HG02759 (cell line): ENCODE measurements around the gene DGKB.
"Not testable (repeated sequence)": the region's sequence is repeated elsewhere in the genome, so short reads cannot be mapped to it uniquely, and the experiment has no call there.

Experiments
- ATAC-seq: cut with Tn5 transposase; IDR thresholded peaks from one replicate; pipeline ENCODE4 v1.9.1; 2021; ENCODE audit warnings: mild to moderate bottlenecking, moderate library complexity; ENCODE audit not compliant: unreplicated experiment

The DGKB gene

DNA sequence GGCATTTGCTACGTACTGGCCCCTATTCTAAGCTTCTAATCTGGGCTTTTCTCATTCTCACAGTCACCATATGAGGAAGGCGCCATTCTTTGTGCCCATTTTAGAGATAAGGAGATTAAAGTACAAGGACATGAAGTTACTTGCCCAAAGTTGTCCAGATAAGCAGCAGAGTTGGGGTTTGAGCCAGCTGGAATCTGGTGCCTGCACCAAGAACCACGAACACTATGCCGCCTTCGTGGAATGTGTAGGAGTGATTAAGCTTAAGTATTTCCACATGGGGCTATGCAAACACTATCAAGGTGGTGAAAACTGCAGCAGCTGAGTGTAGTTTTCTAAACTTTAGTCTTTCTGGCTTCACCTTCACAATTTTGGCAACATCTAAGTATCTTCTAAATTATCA, 570.4 kb downstream of the DGKB start:
- ATAC-seq = no peak

DNA sequence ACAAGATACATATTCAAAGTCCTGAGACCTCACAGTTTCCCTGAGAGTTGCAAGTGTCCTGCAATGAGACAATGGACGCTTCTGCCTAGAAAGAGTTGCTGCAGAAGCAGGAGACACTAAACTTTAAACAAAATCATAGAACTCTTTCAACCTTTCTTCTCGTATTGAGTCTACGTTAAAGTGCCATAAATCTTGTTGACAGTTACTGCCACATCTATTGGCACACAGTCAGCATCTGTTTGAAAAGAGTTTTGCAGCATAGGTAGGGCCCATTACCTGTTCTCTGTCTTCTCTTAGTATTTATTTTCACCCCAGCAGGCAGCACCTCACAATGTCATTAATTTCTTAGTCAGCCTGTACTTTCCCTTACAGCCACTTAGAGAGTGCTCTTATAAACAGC, 577.8 kb downstream of the DGKB start:
- no peak for ATAC-seq

DNA sequence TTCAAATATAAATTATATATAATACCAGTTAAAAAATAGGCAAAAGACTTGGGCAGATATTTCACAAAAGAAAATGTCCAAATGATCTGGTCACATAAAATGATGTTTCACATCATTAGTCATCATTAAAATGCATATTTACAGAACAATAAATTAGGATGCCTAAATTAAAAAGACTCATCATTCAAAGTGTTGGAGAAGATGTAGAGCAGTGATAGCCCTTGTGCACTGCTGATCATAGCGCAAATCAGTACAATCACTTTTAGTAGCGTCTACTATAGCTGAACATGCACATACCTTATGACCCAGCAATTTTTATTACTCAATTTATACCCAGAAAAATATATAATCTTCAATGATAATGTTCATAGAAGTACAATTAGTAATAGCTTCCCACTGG, 579.8 kb downstream of the DGKB start:
- no peak for ATAC-seq

DNA sequence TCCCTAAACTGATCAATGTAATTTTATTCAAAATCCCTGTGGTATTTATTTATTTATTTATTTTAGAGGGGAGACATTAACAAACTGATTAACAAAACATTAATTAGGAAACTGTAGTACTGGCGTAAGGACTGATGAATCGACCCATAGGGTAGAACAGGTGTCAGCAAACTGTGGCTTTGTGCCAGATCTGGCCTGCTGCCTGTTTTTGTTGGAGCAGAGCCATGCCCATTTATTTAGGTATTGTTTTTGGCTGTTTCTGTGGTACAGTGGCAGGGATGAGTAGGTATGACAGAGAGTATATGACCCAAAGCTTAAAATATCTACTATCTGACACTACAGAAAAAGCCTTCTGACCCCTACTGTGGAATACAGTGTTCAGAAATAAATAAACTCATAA, 580.6 kb downstream of the DGKB start:
- ATAC-seq = no peak

DNA sequence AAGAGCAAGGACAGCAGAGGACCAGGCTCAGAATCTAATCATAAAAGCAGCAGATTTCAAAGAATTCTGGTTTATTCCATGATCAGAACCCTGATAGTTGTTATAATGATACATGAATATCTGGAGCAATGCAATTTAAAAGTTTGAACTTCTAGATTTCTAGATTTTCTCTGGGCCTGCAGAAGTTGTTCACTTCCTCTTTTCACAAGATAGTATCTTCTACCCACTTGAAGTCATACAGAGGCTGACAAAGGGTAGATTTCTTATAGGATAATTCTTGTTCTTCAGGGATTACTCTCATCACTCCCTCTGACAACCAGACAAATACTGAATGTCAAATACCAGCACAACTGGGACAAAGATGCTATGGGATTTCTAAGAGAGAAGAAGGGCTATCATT, 593.1 kb downstream of the DGKB start:
- no peak for ATAC-seq

DNA sequence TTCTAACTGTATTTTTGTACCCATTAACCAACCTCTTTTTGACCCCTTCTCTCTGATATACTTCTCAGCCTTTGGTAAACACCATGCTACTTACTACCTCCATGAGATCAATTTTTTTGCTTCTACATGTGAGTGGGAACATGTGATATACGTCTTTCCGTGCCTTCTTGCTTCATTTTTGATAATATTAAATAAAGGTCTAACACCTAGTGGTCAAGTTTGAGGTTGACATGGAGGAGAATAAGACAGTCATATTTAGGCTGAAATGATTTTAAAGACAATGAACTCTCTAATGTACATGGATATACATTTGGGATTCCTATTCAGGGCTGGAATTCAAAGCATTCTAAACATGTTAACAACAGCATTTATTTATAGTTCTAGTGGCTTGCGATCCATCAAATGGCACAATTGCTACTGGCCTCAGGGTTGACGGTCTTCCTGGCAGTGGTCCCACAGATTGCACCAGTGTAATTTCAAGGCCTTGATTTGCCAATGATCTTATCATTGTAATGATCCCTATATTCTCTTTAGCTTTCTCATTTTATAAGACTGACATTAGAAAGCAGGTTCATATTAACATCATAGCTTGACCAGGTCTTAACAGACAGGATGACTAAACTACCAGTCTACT, 597.2 kb downstream of the DGKB start:
- ATAC-seq = no peak

DNA sequence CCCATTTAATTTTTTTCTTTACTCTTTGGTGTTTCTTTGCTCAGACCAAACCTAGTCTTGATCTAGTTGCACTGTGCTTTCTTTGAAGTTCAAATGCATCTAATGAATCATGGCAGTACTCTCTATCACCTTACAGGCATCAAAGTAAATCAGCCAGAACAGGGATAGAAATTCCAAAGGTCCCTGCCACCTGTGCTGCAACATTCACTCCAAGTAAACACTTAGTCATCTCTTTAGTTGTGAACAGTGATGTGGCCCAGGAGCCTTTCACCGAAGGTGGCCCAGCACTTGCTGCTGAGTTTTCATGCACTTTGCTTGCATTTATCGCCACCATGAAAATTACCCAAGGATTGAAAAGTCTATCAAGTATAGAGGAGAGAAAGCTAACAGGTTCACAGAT, 599.0 kb downstream of the DGKB start:
- no peak for ATAC-seq

DNA sequence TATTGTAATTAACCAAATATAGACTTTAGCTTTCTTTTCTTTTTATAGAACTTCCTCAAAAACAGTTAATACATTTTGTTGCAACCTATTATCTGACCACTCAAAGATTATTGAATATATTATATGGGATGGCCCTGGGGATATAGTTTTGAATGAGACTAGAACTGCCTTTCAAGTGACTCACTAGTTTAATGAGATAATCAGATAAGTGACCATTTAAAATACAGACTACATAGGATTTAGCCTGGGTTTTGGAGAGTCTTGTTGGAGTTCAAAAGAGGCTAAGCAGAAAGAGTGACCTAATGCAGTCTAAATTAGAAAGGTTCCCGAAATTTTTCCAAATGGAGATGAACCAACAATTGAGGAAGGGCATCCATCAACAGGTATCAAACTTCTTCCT, 607.9 kb downstream of the DGKB start:
- ATAC-seq = no peak

DNA sequence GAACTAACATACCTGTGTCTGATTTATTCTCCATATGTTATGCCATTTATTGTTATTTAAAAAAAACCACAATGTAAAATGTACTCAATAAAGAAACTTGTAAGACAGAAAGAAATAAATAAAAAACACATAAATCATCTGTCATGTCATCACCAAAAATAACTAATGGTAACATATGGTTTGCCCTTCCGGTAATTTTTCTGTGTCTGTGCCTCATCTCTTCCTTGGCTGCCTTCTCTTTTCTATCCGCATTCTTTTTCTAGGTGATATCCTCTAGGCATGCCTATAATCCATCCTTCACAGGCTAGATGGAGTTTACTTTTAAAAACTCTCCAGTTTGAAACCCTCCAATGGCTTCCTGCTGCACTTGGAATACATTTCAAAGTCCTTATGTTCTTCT, 609.1 kb downstream of the DGKB start:
- no peak for ATAC-seq

DNA sequence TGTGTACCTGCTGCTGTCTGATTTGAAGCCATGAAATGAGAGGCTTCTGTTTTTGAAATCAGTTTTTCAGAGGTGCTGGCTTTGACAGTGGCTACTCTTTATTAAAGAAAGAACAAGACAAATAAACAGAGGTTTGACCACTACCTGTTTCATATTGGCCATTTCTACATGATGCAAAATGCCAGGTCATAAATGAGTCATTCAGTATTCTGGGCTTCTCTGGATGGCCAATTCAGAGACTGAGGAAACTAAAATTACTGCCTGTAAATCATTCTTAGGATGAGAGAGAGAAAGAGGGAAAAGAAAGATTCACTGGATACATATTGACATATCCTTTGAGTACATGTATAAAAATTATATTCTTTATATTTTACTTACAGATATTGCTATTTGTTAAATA, 609.8 kb downstream of the DGKB start:
- no peak for ATAC-seq

DNA sequence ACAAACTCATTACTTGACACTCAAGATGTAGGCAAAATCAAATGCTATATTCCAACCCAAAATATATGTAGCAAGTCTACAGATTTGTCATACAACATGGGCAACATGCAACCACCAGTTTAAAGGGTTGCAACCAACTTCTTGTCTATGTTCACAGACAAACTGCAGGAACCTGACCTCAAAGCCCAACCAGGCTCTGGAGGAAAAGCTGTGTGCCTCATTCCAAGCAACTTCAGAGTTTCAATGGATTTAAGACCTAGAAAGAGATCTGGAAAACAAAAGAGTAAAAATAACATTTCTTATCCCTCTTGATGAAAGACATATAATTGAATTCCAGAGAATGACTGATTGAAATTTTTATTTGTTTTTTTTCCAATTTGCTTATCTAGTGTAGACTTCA, 612.6 kb downstream of the DGKB start:
- ATAC-seq = no peak

DNA sequence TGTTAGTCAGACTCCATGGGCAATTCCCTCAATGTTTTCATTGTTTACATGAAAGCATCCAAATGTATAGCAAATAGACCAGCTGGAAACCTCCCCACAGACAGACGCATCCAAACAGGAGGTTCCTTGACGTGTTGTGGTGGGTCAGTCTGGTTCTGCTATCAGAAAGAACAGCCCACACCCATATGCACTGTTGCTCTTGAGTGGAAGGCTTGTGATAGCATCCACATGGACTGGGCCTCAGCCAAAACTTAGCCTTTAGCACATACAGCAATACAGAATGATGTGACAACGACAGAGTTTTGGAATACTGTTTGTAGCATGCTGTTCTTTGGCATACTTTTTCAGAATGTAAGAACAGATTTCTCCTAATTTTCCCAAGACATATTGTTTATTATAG, 613.9 kb downstream of the DGKB start:
- no peak for ATAC-seq

DNA sequence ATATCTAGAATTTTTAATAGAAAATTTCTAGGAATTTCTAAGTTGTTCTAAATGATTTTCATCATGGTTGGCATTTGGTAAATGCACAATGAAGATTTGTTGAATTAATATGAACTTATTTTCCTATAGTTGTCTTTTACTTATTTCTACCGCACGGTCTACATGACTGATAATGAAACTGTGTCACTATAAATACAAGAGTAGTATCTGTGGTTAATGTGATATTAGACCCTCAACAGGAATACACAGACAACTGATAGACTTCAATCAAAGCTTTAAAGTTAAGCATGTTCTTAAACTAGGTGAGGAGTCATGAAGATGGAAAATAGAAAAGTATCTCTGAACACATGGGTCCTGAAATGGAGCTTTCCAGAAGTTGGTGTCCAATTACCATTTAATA, 615.2 kb downstream of the DGKB start:
- no peak for ATAC-seq

DNA sequence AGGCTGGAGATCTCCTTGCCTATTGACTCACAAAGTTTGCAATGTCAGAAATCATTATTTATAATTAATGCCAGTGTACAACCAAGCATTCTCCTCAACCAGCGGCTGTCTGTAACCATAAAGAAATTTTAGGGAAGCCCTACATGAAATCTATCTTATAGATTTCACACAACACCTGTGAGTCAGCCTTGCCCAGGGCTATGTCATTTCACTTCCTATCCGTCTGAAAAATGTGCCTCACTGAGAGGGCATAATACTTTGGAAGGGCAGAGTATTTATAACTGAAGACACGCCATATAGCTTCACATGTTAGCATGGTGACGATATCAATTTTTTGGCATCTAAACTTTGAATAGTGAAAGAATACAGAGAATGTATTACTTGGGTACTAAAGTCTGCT, 616.5 kb downstream of the DGKB start:
- ATAC-seq = no peak

DNA sequence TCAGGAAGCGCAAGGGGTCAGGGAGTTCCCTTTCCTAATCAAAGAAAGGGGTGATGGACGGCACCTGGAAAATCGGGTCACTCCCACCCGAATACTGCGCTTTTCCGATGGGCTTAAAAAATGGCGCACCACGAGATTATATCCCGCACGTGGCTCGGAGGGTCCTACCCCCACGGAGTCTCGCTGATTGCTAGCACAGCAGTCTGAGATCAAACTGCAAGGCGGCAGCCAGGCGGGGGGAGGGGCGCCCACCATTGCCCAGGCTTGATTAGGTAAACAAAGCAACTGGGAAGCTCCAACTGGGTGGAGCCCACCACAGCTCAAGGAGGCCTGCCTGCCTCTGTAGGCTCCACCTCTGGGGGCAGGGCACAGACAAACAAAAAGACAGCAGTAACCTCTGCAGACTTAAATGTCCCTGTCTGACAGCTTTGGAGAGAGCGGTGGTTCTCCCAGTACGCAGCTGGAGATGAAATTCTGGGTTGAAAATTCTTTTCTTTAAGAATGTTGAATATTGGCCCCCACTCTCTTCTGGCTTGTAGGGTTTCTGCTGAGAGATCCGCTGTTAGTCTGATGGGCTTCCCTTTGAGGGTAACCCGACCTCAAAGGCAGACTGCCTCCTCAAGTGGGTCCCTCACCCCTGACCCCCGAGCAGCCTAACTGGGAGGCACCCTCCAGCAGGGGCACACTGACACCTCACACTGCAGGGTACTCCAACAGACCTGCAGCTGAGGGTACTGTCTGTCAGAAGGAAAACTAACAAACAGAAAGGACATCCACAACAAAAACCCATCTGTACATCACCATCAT, 623.3 kb downstream of the DGKB start:
- not testable (repeated sequence) for ATAC-seq

DNA sequence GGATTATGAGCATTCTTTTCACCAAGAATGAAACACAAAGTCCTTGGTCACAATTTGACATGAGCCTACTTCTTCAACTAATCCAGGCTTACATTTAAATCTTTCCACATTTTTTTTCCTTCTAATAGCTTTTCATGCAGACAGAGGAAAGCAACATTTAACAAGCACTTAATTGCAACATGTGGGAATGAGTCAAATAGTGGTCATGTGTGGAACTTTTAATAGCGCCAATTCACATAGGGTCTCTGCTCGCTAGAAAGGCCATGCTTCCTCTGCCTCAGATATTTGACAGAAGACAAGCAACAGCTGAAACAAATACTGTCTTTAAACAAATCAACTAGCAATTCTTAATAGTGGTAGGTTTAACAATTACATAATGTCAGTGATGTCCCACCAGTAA, 627.2 kb downstream of the DGKB start:
- no peak for ATAC-seq

DNA sequence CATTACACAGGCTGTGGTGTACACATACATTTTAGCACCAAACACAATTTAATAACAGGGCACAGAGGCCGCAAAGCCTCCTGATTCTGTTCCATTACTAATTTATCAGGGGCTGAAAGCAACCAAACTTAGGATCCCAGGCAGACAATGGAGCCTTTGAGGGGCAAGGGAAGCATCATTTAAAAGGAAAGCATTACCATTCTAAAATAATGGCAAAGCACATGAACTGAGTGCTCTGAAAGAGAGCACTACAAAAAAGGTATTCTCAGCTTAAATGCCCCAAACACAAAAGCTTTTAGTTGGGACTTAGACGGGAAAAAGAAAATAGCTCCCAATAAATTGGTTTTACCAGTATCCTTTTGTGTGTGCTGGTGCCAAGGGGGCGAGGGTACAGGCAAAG, 631.1 kb downstream of the DGKB start:
- no peak for ATAC-seq

DNA sequence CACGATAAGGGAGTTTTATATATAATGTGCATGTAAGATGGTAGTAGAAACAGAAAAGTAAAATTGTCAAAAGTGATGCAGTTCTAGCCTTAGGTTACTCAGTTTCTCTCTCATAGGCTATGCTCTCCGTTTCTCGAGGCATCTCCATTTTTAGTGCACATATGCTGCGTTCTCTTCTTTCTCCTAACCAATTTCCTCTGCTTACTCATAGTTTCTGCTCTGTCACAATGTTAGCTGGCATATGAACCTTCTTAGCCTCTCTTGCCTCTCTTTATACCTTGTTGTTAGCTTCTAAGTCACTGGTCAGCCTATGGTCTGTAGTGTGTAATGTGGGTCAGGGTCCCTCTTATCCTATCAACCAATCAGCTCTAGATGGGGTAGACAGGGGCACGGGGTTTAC, 632.5 kb downstream of the DGKB start:
- no peak for ATAC-seq

DNA sequence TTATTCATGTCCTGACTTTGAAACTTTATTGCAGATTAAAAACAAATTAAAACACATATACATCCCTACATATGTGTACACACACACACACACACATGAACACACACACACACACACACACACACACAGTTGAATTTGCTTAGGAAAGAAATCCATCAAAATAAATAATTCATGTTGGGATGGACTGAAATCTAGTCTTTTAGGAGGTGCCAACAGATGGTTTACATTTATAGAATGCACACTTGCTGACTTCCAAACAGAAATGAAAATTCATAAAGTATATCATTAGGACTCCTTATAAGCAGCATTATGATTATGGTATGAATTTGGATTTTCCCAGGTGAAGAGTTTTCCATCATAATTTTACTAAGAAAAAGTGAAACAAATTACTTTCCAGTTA, 642.5 kb downstream of the DGKB start:
- no peak for ATAC-seq

DNA sequence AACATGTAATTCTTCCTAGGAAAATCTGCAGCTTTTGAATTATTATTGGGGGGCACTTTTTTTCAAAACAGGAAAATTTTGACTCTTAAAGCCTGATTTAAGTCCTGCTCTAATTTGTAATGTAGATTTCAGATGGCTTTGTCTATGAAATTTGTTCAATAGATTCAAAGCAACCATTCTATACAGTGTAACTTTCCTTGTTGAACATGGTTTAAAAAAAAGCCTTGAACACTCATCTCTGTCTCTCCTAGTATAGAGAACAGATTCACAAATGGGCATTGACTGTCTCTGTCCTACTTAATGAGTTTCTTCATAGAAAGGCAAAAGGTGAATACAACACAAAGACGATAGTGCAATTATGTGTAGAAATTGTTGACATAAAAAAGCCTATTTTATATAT, 643.7 kb downstream of the DGKB start:
- no peak for ATAC-seq

DNA sequence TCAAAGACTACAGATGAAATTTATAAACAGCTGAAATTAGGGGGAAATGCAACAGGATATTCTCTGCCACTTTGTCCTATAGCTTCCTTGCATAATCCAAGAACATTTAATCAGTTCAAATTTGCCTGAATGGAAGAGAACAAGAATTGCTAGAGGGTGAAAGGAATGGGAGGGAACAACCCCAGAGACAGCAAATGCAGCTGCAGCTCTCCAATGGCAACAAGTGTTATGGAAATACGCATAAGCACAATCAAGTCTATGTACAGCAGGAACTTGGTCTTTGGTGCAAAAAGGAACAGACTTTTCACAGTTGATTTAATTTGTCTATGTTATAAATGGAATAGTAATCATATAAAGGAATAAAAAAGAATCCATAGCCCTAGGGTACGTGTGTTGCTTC, 644.1 kb downstream of the DGKB start:
- no peak for ATAC-seq

DNA sequence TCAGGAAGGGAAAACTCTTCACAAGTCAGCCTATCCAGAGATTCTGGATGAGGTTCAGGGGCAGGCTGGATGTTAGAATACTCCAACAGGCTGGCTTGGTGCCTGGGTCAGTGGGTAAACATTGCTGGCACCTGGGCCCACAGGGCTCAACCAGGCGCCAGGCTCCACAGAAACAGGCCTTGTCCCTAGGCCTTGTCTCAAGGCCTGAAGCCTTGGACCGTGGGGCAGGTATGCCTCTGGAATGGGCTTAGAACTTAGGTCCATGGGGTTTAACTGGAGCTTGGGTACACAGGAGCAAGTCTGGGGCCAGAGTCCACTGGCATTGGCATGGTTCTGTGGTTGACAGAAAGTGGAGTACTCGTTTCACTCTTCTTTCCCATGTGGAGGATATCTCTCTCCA, 650.1 kb downstream of the DGKB start:
- ATAC-seq = no peak

DNA sequence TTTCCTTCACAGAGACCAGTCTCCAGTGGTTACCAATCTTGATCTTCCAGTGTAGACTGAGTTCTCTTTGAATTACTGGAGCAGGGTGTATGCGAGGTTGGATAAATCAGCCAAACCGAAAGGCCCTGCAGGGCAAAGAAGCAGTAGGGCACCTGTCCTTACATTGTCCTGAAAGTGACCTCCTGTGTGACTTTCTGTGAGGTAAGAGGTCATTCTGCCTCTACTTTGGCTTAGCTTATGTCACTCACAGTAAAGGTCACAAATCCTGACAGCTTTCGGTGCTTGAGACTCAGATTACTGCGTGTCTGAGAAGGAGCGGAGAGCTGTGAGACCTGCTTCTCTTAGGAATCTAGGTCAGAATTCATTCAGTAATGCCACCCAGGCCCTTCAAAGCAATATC, 660.4 kb downstream of the DGKB start:
- no peak for ATAC-seq
